K562 (cell line): ENCODE data around the gene ZNF594. TPM values are rescaled to one million over a fixed set of nuclear protein-coding genes. Genes with fewer than 3 reads are reported as not detected.
A peak's percentile ranks its signal among the peaks of the same experiment; 100 is the strongest.

Source experiments
- ATAC-seq: fragments of 200-7000 bp; cut with Tn5 transposase; 3 replicates; pipeline ENCODE4 v1.9.1; 2020; ENCODE audit warnings: moderate library complexity
- BruUV-seq: library from RNA; stranded (reverse); fragments of 400-500 nt; replicated peaks from 2 replicates; lab custom pipeline; 2021; lab: Mats Ljungman, UMichigan
- CTCF ChIA-PET: fragments of 300-600 bp; formaldehyde crosslinking; extraction: SDS; loops from one replicate; lab custom pipeline; 2021; ENCODE audit warnings: low intra/inter-chr PET ratio; lab: Yijun Ruan, JAX
- POLR2A ChIA-PET: fragments of 300-600, 350-650 bp; sonication (Branson Sonifier 250); formaldehyde crosslinking; extraction: SDS; loops from one replicate; lab custom pipeline; 2021; ENCODE audit warnings: antibody characterized with exemption, inconsistent platforms; lab: Yijun Ruan, JAX
- DNase-seq, 4 experiments: peaks; one replicate each; pipeline versions ENCODE4 v3.0.0 to v3.0.0-alpha.2; 2011 to 2018; ENCODE audit warnings: low spot score in 3 of 4, mixed read lengths in 3 of 4; ENCODE audit errors: extremely low read depth in 1 of 4
- FAIRE-seq: peaks from 2 replicates; lab custom pipeline; 2011; peaks lifted over from hg19 to GRCh38; lab: Jason Lieb, UNC
- H2AFZ ChIP-seq: 2 replicates; pipeline ENCODE4 v1.6.0; 2011; ENCODE audit warnings: low read depth, low read length, control low read depth, inconsistent platforms
- H3K27ac ChIP-seq: fragments of 200-600 bp; 3 replicates; pipeline ENCODE4 v1.8.0; 2011; ENCODE audit warnings: low read depth, mild to moderate bottlenecking, control low read depth, inconsistent platforms, low read length, moderate library complexity, mixed read lengths; ENCODE audit errors: extremely low read depth
- H3K27me3 ChIP-seq, 2 experiments: fragments of 300-600 bp in 1 of 2; 2 replicates in 1 of 2; 3 replicates in 1 of 2; pipeline versions ENCODE4 v1.6.0 to v1.8.0; 2011; ENCODE audit warnings: inconsistent platforms in 2 of 2, low read length in 2 of 2, mild to moderate bottlenecking in 1 of 2, mixed read lengths in 1 of 2, moderate library complexity in 1 of 2; ENCODE audit not compliant: control insufficient read depth in 2 of 2, insufficient read depth in 2 of 2
- H3K36me3 ChIP-seq: fragments of 300-600 bp; 3 replicates; pipeline ENCODE4 v1.8.0; 2011; ENCODE audit warnings: mild to moderate bottlenecking, low read length, inconsistent platforms; ENCODE audit not compliant: control insufficient read depth, insufficient read depth
- H3K4me1 ChIP-seq, 2 experiments: fragments of 200-600 bp in 1 of 2; replicated peaks in 1 of 2; 2 replicates in 1 of 2; 3 replicates in 1 of 2; pipeline versions ENCODE4 v1.5.1 to v1.8.0; 2011; ENCODE audit warnings: inconsistent platforms in 2 of 2, low read length in 2 of 2, mild to moderate bottlenecking in 1 of 2, mixed read lengths in 1 of 2, moderate library complexity in 1 of 2; ENCODE audit not compliant: control insufficient read depth in 2 of 2, insufficient read depth in 2 of 2
- H3K4me2 ChIP-seq: 2 replicates; pipeline ENCODE4 v1.6.1; 2011; ENCODE audit warnings: low read length, control low read depth, inconsistent platforms, mixed read lengths; ENCODE audit not compliant: insufficient read depth
- H3K4me3 ChIP-seq: fragments of 200-600 bp; sonication (generic), shearing (Covaris generic); 2 replicates; pipeline ENCODE4 v1.5.1; 2016; ENCODE audit warnings: control low read depth, inconsistent platforms
- H3K79me2 ChIP-seq: fragments of 200-600 bp; 3 replicates; pipeline ENCODE4 v1.8.0; 2011; ENCODE audit warnings: low read length, inconsistent platforms; ENCODE audit not compliant: control insufficient read depth, insufficient read depth
- H3K9ac ChIP-seq, 2 experiments: 2 replicates each; pipeline versions ENCODE4 v1.6.0 to v1.6.1; 2011; ENCODE audit warnings: low read depth in 2 of 2, low read length in 2 of 2, control low read depth in 1 of 2, inconsistent platforms in 1 of 2, mild to moderate bottlenecking in 1 of 2, mixed read lengths in 1 of 2; ENCODE audit not compliant: insufficient read depth in 1 of 2
- H3K9me1 ChIP-seq: one replicate; pipeline ENCODE4 v1.6.0; 2011; ENCODE audit warnings: inconsistent platforms, mild to moderate bottlenecking, low read length, moderate library complexity; ENCODE audit not compliant: control insufficient read depth, insufficient read depth
- H3K9me3 ChIP-seq: replicated peaks from 2 replicates; pipeline ENCODE4 v1.5.1; 2011; ENCODE audit warnings: low read depth, low read length, inconsistent platforms; ENCODE audit not compliant: control insufficient read depth, insufficient read depth
- H4K20me1 ChIP-seq: replicated peaks from 2 replicates; pipeline ENCODE4 v1.6.1; 2011; ENCODE audit warnings: low read length, inconsistent platforms, mixed read lengths; ENCODE audit not compliant: control insufficient read depth, insufficient read depth
- ADNP ChIP-seq: fragments of 200-800 bp; sonication (Bioruptor generic); IDR thresholded peaks from 2 replicates; pipeline ENCODE4 v1.6.1; 2016; ENCODE audit warnings: missing genetic modification characterization, missing compliant biosample characterization
- EZH2 ChIP-seq: IDR thresholded peaks from 2 replicates; pipeline ENCODE4 v1.6.1; 2012; ENCODE audit warnings: low read depth, mild to moderate bottlenecking, inconsistent platforms, low read length, borderline replicate concordance
- FOSL1 ChIP-seq: fragments of 200-800 bp; sonication (Bioruptor generic); conservative IDR thresholded peaks from 2 replicates; pipeline ENCODE4 v1.6.1; 2016; ENCODE audit warnings: missing genetic modification characterization, missing compliant biosample characterization
- HDAC3 ChIP-seq: fragments of 450-650 bp; IDR thresholded peaks from 2 replicates; pipeline ENCODE4 v1.6.1; 2018; ENCODE audit warnings: borderline replicate concordance, mild to moderate bottlenecking, moderate library complexity; ENCODE audit not compliant: partially characterized antibody
- KAT7 ChIP-seq: sonication (generic); formaldehyde crosslinking; IDR thresholded peaks from 2 replicates; pipeline ENCODE4 v1.8.0; 2022; ENCODE audit warnings: missing genetic modification reagents, mild to moderate bottlenecking, borderline replicate concordance
- MEF2A ChIP-seq: IDR thresholded peaks from 2 replicates; pipeline ENCODE4 v1.6.1; 2011; ENCODE audit warnings: low read depth, mild to moderate bottlenecking, low read length, moderate library complexity; ENCODE audit not compliant: control insufficient read depth
- TBL1XR1 ChIP-seq, 2 experiments: IDR thresholded peaks; 2 replicates each; pipeline ENCODE4 v1.6.1; 2012; ENCODE audit warnings: improper control_type of control experiment in 2 of 2, low read length in 2 of 2, mild to moderate bottlenecking in 1 of 2
- ZNF134 ChIP-seq: fragments of 250-450 bp; sonication (Bioruptor Pico); conservative IDR thresholded peaks from 2 replicates; pipeline ENCODE4 v1.4.0; 2020
- ZNF592 ChIP-seq: fragments of 450-650 bp; IDR thresholded peaks from 2 replicates; pipeline ENCODE4 v1.6.1; 2017; ENCODE audit warnings: antibody characterized with exemption, mild to moderate bottlenecking
- WGBS: fragments of 100-300 bp; shearing (Covaris generic); methylation state at CpG from one replicate; pipeline ENCODE4 v1.1.6; 2016; ENCODE audit warnings: low coverage, mixed read lengths; ENCODE audit not compliant: insufficient coverage; ENCODE audit errors: missing lambda C conversion rate; 5-methylcytosine and 5-hydroxymethylcytosine counted together
- in situ Hi-C: fragments of 300-500 bp; cut with MboI; formaldehyde crosslinking; loops from 4 replicates; pipeline ENCODE4 v1.15.0; 2018; ENCODE audit warnings: inconsistent platforms, mixed read lengths
- intact Hi-C: fragments of 100-400 bp; cut with micrococcal nuclease; formaldehyde crosslinking; loops from 2 replicates; pipeline ENCODE4 v1.14.2; 2022
- polyA plus RNA-seq, 8 experiments: library from polyadenylated mRNA; depleted of rRNA in 4 of 8; stranded (reverse) in 5 of 8; unstranded in 3 of 8; fragments of >200 nt; fragmentation: Nextera tagmentation in 2 of 8; fragmentation: Illumina TruSeq in 1 of 8; extraction: Ambion mirVana in 2 of 8; extraction: Trizol in 1 of 8; gene quantifications; 2 replicates each; pipeline versions ENCODE4 v1.2.1 to v1.2.3, GENCODE V29; 2011 to 2014; ENCODE audit warnings: inconsistent platforms in 1 of 8, missing spikeins in 1 of 8
- total RNA-seq, 7 experiments: library from RNA; depleted of rRNA in 6 of 7; stranded (reverse); fragments of >200 nt in 6 of 7; fragmentation: Illumina TruSeq in 2 of 7; extraction: Trizol in 2 of 7; gene quantifications; 2 replicates each; pipeline versions ENCODE4 v1.2.1 to v1.2.3, GENCODE V29; 2011 to 2021; ENCODE audit warnings: low replicate concordance in 1 of 7

The ZNF594 gene
- total and polyA plus RNA-seq, 9 of the 15 experiments (the other 6 are each of a cell fraction or from before 2014, with no cell fraction given), result 0.24 to 4.7 (median 2.6) TPM

- H3K9ac ChIP-seq, result no peak overlapping the region
- no peaks in the 10 kb centered on the region for H3K4me1 ChIP-seq
- no peak overlapping the region for H2AFZ ChIP-seq
- POLR2A ChIA-PET, result no interaction called here
- DNase-seq (no peak), FAIRE-seq (no peak), ATAC-seq (no peak)
- in situ Hi-C loops, result no loop called here
- no peaks in the 10 kb centered on the region for H3K36me3 ChIP-seq
- no peaks in the 10 kb centered on the region for H4K20me1 ChIP-seq
- no peak overlapping the region for H3K27ac ChIP-seq
- H3K27me3 ChIP-seq, result peaks cover 5 to 21% of the 10 kb centered on the region in 2 experiments; a peak in 3 of 5 replicates
- H3K4me2 ChIP-seq, result no peak overlapping the region
- H3K9me3 ChIP-seq, result no peaks in the 10 kb centered on the region
- H3K79me2 ChIP-seq, result no peaks in the 10 kb centered on the region
- intact Hi-C loops, result no loop called here
- CTCF ChIA-PET, result no interaction called here
- no peak overlapping the region for H3K4me3 ChIP-seq
- H3K9me1 ChIP-seq, result no peaks in the 10 kb centered on the region
- WGBS, result 0% methylated on average over 1 of the region's 1 CpG
- no peak for TF ChIP-seq ADNP (tag)
- TF ChIP-seq HDAC3, result no peak
- TF ChIP-seq TBL1XR1 (IDR thresholded peaks at IDR 0.05; ENCODE audit: low read length in 2 of 2), result no peak
- TF ChIP-seq FOSL1 (tag), result peak; percentile 32; the same call in 1 of the 2 replicates
- no TSS peak for BruUV-seq
Measured at GRCh38 chr17:5203908-5204294, 12.2 kb upstream of the ZNF594 start.

GRCh38 chr17:5203178-5203907 lies 11.7 kb upstream of the ZNF594 start:
- peaks cover 5 to 21% of the 10 kb centered on the region in 2 experiments; a peak in 3 of 5 replicates for H3K27me3 ChIP-seq
- H2AFZ ChIP-seq, result no peak overlapping the region
- no peaks in the 10 kb centered on the region for H3K9me3 ChIP-seq
- no peaks in the 10 kb centered on the region for H3K4me1 ChIP-seq
- in situ Hi-C loops (no loop called here), intact Hi-C loops (no loop called here)
- no peaks in the 10 kb centered on the region for H3K36me3 ChIP-seq
- WGBS, result 4% methylated on average over 9 of the region's 14 CpGs
- H3K27ac ChIP-seq, result no peak overlapping the region
- H4K20me1 ChIP-seq, result no peaks in the 10 kb centered on the region
- H3K4me3 ChIP-seq, result no peak overlapping the region
- no peak overlapping the region for H3K4me2 ChIP-seq
- no peak for FAIRE-seq
- ATAC-seq, result no peak
- BruUV-seq, result no TSS peak
- CTCF ChIA-PET, result no interaction called here
- POLR2A ChIA-PET, result no interaction called here
- H3K9me1 ChIP-seq, result no peaks in the 10 kb centered on the region
- no peaks in the 10 kb centered on the region for H3K79me2 ChIP-seq
- DNase-seq, result no peak
- H3K9ac ChIP-seq, result no peak overlapping the region
- TF ChIP-seq ZNF134 (CRISPR knock-in tag) (no peak), KAT7 (CRISPR knock-in tag) (no peak), MEF2A (no peak), ZNF592 (no peak), EZH2 (no peak)
